GM08714 (cell line): Measurements from ENCODE around the gene DDX56.
"Not testable (repeated sequence)": the region's sequence is repeated elsewhere in the genome, so short reads cannot be mapped to it uniquely, and the experiment has no call there.

Experiments used
- H3K4me3 ChIP-seq: fragments of 200-500 bp; sonication (Bioruptor generic); 2 replicates; pipeline ENCODE4 v1.5.1; 2014; ENCODE audit warnings: mild to moderate bottlenecking, low read length, inconsistent platforms
- ZNF274 ChIP-seq: IDR thresholded peaks from 2 replicates; pipeline ENCODE4 v1.6.1; 2012; ENCODE audit warnings: mild to moderate bottlenecking, low read depth, low read length

Gene DDX56

GRCh38 chr7:44607141-44608068, 33.7 kb upstream of the DDX56 start:
- TF ChIP-seq ZNF274: no peak

GRCh38 chr7:44606341-44607140, 32.8 kb upstream of the DDX56 start, which contains the start of gene OGDH:
OGDH (plus strand) TSS chr7:44606627; CDS start chr7:44624344, 17,717 bp downstream.
- no peak for TF ChIP-seq ZNF274
- H3K4me3 ChIP-seq: peak within 1 kb of the TSS; percentile 96

More at GRCh38 chr7:44607141-44608068, 33.7 kb upstream of the DDX56 start:
- H3K4me3 ChIP-seq: peak overlapping the region; percentile 96

GRCh38 chr7:44604941-44605340, 31.2 kb upstream of the DDX56 start:
- no peak for TF ChIP-seq ZNF274

GRCh38 chr7:44603193-44603592, 29.5 kb upstream of the DDX56 start:
- TF ChIP-seq ZNF274: no peak
- no peak overlapping the region for H3K4me3 ChIP-seq

More at GRCh38 chr7:44604941-44605340, 31.2 kb upstream of the DDX56 start:
- no peak overlapping the region for H3K4me3 ChIP-seq

GRCh38 chr7:44602576-44602910, 28.8 kb upstream of the DDX56 start:
- no peak overlapping the region for H3K4me3 ChIP-seq
- no peak for TF ChIP-seq ZNF274

- no peak for TF ChIP-seq ZNF274
- no peak overlapping the region for H3K4me3 ChIP-seq
Observed at GRCh38 chr7:44599222-44599621, 25.5 kb upstream of the DDX56 start.

- not testable (repeated sequence) for H3K4me3 ChIP-seq
Observed at GRCh38 chr7:44597181-44597580, 23.5 kb upstream of the DDX56 start.

GRCh38 chr7:44595934-44596635, 22.4 kb upstream of the DDX56 start:
- no peak for TF ChIP-seq ZNF274
- H3K4me3 ChIP-seq: no peak overlapping the region

GRCh38 chr7:44590910-44591309, 17.2 kb upstream of the DDX56 start:
- TF ChIP-seq ZNF274: no peak
- H3K4me3 ChIP-seq: no peak overlapping the region

- no peak for TF ChIP-seq ZNF274
Observed at GRCh38 chr7:44587843-44588711, 14.4 kb upstream of the DDX56 start.

GRCh38 chr7:44583146-44583865, 9.6 kb upstream of the DDX56 start:
- peak overlapping the region; percentile 65; the same call in 1 of the 2 replicates for H3K4me3 ChIP-seq
- TF ChIP-seq ZNF274: no peak

More at GRCh38 chr7:44587843-44588711, 14.4 kb upstream of the DDX56 start:
- no peak overlapping the region for H3K4me3 ChIP-seq

GRCh38 chr7:44581879-44582603, 8.3 kb upstream of the DDX56 start, which contains the start of gene TMED4:
TMED4 (minus strand) TSS chr7:44582231; CDS start chr7:44582206, 25 bp downstream.
- H3K4me3 ChIP-seq: peak within 1 kb of the TSS; percentile 83
- no peak for TF ChIP-seq ZNF274
